GDM1 (cell line): ENCODE data around the gene NTNG2.

Source experiments
- DNase-seq: peaks from one replicate; lab custom pipeline; 2025; lab: John Stamatoyannopoulos, UW

The NTNG2 gene

DNA sequence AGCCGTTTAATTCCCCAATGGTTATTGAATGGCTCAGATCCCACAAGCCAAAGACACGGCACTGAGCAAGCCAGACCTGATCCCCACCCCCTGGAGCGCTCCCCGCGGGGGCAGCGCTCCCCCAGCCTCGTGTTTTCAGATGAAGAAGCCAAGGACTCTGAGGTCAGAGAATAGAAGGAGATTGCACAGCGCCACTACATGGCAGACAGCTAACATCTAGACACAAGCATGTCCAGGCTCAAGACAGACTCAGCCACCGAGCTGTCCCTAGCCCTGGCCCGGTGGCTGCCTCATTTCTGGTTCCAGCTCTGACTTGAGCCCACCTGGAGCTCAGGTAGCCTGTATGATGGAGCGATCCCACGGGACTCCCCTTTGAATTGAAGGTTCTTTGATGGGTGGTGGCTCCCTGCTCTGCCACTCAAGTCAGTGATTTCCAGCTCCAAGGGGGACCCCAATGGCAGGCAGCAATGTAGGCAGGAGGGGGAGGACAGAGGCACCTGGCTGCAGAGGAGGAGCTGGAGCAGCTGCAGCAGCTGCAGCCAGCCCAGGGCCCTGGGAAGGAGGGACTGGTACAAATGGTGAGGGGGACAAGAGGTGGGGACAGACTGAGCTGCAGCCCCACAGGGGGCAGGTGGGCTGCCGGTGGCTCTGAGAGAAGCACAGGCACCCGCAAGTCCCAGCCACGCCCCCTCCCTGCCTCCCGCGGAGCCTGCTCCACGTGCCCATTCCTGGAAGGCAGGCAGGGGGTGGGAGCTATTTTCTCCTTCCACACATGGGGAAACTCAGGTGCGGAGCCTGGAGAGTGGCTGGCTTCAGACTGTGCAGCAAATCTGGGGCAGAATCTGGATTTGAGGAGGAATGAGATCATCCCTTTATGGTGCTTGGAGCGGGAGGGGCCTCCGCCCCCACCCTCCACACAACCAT lies 40.2 kb downstream of the NTNG2 start:
- no peak for DNase-seq

DNA sequence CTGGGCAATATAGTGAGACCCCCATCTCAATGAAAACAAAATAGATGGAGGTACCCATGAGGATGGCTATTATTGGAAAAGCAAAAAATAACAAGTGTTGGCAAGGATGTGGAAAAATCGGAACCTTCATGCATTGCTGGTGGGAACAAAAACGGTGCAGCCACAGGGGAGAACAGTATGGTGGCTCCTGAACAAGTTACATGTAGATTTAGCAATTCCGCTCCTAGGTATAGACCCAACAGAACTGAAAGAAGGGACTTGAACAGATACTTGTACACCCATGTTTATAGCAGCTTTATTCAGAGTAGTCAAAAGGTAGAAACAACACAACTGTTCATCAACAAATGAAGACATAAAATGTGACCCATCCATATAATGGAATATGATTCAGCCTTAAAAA lies 43.0 kb downstream of the NTNG2 start:
- no peak for DNase-seq

DNA sequence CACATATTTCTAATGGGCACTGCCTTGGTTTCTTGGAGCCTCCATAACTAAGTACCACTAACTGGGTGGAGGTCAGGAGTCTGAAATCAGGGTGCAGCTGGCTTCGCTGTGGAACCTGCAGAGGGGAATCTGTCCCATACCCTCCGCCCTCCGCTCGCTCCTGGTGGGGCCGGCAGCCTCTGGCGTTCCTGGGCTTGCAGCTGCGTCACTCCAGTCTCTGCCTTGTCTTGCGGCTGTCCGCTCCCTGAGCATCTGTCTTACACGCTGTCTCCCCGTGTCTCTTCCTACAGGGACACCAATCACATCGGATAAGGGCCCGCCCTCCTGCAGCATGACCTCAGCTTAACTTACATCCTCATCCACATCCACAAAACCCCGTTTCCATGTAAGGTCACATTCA lies 45.4 kb downstream of the NTNG2 start:
- DNase-seq = no peak

DNA sequence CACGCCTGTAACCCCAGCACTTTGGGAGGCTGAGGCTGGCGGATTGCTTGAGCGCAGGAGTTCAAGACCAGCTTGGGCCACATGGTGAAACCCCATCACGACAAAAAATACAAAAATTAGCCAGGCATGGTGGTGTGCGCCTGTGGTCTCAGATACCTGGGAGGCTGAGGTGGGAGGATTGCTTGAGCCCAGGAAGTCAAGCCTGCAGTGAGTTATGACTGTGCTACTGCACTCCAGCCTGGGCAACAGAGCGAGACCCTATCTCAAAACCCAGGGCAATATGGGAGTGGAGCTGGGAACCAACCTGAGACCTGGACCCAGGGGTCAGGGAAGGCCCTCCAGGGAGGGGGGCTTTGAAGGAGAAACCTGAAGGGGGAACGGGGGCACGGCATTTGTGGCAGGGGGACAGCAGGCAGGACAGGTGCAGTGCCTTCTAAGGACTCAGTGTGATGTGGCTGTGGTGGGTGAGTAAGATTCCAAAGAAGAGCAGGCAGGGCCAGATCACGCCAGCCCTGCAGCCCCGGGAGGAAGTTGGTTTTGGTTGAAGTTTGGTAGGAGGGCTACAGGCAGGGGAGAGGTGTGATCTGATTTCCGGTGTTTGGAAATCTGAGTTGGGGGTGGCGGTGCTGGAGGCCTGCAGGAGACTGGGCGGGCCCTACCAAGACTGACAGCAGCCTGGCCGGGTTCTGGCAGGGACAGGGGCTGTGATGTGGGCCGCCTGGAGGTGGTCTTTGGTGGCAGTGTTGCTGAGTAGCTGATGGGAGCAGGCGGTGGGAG lies 46.2 kb downstream of the NTNG2 start:
- no peak for DNase-seq

DNA sequence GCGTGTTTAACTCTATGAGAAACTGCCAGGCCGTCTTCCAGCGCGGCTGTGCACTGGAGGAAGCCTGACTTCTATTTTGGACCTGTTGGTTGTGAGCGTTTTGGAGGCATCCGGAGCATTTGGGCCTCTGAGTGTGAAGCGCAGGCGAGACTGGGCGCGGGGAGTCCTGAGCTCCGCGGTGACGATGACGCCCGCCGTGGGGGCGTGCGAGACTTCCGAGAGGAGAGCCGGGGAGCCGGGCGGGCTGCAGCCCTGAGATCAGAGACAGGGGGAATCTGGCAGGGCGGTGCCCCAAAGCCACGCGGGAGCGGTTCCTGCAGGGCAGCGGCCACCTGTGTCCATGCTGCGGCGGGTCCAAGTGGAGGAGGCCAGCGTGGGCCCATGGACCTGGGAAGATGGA lies 47.4 kb downstream of the NTNG2 start:
- DNase-seq = no peak

DNA sequence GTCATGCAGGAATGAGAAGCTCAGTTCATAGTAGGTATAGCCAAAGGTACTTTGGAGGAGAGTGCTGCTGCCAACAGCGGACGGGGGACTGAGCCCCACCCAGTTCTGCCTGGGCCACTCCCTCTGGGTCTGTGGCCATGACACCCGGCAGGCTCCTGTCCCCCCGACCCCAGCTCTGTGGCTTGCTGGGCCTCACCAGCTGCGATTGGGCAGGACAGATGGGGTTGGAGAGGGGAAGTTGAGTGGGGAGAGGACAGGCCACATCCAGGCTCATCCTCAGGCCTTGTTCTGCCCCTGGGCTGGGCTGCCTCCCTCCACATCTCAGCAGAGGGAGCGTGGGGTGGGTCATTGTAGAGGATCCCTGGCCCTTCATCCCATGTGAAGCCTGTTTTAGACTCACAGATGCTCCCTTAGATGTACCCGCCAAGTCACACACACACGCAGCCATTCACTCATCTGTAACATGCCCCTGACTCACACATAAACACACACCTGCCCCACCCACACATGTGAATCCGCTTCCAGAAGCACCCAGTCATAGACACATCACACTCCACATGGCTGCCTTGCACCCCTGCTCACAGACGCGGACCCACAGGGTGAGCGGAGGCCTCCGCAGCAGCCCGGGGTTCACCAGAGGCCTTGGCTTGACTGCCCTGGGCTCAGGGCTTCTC lies 48.8 kb downstream of the NTNG2 start:
- no peak for DNase-seq

DNA sequence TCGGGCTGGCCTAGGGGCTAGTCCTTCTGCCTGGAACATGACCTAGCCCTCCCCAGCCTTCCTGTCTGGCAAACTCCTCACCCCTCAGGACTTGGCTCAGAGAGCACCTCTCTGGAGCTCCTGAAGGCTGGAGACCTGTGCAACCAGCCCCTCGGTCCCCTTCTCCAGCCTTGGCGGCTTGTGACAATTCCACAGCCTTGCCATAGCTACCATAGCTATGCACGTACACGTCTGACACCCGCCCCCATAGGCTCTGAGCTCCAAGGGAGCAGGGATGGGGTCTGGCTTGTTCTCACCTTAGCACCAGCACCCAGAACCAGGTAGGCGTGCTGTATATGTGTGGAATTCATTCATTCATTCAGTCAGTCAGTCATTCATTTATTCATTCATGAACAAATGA lies 49.7 kb downstream of the NTNG2 start:
- no peak for DNase-seq

DNA sequence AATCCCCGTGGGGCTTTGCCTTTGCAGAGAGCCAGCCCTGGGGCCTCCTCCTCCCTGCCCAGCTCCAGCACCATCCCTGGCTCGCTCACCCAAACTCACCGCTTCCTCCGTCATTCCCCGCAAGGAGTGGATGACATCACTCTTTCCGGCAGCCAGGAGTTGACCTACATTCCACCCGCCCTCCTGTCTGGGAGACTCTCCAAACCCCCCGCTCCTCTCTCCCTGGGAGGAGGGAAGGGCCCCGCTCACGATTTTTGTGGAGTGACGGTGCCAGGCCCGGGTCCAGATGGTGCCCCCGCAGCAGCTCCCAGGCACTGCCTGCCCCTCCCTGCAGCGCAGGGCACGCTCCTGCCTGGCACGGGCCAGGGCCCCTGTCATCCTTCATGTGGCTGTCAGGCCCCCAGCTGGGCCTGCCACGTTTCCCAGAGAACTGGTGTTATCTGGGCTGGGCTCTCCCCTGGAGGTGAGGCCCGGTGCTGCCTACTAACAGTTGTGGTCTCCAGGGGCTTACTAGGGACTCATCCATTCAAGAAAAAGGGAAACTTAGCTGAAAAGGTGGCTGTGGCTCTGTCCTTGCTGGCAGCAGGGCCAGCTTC lies 52.3 kb downstream of the NTNG2 start:
- no peak for DNase-seq

DNA sequence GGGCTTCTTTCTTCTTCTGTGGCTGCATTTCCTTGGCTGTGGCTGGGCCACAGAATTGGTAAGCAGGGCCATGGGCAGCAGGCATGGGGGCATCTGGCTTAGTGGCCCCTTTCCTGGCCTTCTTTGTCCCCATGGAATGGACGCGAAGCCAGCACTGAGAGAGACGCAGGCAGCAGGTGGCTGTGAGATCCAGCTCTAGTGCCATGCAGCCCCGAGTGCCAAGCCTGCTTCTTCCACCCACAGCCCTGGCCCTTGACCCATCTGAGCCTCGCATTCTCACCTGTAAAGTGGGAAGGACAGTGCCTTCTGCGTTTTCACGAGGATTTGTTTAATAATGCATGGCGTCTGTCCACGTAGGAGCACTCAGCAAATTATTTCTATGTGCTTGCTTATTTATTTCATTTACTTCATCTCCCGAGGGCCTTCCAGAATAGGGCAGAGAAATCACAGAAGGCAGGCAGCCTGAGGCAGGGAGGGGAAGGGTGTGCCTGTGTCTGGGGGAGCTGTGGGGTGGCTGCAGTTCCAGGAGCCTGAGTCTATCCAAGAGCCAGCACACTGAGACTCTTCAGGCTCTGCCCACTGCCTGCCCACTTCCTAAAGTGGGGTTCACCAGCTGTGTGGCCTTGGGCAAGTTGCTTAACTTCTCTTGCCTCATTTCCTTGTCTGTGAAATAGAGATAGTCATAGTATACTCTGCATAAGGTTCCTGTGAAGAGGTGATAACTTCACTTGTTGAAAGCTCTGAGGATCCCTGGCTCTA lies 55.2 kb downstream of the NTNG2 start:
- no peak for DNase-seq

DNA sequence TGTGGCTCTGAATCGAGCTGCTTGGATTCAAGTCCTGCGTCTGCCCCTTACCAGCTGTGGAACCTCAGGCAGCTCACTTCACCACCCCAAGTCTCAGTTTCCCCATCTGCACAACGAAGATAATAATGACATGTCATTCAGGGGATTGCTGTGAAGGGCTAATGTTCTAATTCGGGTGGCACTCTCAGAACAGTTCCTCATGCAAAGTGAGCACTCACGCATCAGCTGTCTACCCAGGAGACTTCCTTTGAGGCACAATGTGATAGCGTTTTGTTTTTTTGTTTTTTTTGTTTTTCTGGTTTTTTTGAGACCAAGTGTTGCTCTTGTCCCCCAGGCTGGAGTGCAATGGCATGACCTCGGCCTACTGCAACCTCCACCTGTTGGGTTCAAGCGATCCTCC lies 56.4 kb downstream of the NTNG2 start:
- DNase-seq = no peak

DNA sequence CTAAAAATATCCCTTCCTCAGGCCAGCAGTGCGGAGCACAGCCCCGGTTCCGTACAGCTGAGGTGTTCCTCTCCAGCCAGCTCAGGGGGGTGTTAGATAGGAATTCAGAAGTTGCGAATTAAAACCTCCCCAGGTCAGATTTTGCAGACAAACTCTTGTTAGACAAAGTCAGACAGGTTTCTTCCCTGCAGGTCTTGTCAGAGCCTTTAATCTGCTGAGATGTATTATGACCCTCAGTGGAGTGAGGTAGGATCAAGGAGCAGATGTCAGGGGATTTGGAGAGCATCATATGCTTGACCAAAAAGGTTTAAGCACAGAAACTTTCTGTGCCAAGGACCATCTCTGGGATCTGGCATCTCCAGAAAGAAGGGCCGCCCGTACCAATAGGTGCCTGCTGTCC lies 60.1 kb downstream of the NTNG2 start:
- DNase-seq = no peak

DNA sequence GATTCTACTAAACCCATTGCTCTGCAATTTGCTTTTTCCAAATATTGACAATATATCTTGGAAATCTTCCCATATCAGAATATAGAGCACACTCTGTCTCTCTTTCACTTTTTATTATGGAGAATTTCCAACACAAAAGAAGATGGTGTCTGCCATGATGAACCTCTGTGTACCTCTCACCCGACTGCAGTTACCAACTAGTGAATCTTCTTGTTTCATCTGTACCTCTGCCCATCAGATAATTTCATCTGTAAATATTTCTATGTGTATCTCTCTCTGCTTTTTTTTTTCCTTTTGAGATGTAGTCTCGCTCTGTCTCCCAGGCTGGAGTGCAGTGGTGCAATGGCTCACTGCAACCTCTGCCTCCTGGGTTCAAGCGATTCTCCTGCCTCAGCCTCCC lies 62.8 kb downstream of the NTNG2 start:
- DNase-seq = no peak

DNA sequence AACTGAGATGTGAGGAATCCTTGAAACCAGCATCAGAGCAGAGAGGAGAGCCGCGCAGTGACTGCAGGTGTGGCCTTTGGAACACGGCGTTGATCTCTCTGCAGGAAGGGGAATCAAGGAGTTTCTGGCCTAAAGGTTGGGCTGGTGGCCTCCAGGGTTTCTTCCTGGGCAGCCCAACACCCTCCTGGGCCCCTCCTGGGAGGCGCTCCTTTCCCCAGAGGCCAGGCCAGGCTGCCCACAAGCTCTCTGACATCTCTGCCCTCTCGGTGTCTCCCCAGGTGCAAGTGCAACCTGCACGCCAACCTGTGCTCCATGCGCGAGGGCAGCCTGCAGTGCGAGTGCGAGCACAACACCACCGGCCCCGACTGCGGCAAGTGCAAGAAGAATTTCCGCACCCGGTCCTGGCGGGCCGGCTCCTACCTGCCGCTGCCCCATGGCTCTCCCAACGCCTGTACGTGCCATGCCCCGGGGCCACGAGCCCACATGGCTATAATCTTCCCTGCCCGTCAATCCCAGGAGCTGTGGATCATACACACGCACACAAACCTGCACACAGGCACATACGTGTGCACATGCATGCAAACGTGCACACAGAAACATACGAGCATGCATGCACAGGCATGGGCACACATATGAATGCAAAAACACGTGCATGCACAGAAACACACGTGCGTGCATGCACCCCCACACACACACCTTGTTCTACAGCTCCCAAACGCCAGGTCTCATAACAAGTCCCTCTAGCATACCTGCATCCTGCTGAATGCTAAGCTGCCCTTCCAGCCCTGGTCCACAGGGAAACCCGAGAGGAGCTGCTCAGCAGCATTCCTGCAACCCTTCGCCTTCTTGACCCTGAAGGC lies 64.9 kb downstream of the NTNG2 start:
- DNase-seq = no peak

DNA sequence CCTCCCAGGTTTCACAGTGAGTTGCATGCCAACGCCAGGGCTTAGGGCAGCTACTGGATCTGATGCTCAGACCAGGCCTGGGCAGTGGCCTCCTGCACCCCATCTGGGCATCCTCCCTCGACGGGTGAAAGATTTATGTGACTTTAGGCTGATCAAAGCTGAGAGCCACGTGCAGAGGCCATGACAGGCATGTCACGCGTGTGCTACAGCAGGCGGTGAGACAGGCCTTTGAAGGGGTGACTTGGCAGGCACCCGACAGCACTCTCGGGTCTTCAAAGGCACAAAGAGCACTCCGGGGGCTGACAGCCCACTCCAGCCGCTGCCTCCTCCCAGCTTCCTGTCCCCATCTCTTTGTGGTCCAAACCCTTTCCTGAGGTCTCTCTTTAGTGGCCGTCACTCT lies 66.2 kb downstream of the NTNG2 start:
- no peak for DNase-seq

DNA sequence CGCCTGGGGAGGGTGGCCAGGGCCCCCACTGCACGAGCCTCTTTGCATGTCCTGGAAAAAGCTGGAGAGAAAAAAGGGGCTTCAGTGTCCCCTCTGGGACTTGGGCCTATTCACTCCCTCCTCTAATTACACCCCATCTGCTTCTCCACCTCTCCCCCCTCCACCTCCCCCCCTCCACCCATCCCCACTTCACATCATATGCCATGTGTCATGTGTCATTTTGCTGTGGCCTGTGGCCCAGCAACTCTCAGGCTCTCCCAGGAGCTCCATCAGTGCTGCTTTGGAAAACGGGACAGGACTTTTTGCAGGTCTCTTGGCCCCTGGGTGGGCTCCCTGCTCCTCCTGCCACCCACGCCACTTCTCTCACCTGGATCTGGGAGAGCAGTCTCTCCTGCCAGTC lies 68.7 kb downstream of the NTNG2 start:
- no peak for DNase-seq

DNA sequence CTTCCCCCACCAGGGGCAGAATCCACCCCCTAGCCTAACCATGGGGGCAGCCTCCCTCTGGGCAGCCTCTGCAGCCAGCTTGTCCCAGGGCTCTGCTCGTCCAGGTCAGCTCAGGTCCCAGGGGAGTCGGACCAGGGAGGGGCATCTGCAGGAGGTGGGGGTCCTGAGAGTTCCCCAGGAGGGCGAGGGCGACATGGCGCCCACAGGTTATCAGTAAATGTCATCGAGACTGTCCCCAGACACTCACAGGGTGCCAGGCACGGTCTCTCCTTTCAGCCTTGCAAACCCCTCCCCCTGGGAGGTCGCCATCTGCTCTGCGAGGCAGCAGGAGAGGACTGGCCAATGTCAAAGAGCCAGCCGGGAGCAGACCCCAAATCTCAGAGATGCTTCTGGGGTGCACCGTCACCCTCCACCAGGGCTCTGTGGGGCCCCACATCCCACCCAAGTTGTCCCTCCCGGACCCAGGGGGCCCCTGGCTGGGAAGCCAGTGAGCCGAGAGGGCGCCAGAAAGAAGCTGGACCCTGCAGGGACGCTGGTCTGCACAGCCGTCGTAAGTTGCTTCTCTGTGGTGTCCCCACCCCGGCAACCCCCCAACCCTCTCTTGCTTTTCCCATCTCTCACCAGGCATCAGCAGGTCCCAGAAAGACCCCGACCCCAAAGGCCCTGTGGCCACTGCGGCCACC lies 69.3 kb downstream of the NTNG2 start:
- DNase-seq = no peak

DNA sequence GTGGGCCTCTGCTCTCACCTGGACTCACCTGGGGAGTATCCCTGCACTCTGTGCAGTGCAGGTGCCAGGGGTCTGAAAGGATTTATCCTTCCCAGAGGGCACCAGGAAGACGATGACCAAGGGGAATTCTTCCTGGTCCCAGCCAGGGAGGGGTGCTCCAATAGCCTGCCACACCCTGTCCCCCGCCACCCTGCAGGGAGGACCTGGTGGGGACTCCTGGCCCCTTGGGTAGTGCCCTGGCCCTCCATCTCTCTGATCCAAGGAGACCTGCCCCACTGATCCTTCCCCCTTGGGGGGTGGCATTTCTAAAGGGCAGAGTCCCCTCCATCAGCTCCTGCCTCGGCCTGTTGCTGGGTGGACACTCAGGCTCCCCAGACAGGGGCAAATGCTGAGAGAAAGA lies 70.7 kb downstream of the NTNG2 start:
- DNase-seq = no peak

DNA sequence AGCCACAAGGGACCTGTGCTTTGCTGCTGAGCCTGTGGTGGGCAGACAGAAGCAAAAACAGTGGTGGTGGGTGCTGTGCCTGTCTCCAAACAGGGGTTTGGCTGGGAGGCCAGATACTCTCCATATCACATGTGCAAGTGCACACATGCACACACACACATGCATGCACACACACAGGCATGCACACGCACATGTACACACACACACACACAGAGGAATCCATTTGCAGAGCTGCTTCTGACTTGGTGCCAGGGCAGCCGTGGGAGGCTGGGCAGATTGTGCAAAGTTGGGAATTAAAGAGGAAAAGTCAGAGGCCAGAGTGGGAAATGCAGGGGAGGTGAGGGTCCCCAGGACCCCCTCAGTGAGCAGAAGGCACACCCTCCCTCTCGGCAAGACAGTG lies 71.3 kb downstream of the NTNG2 start:
- no peak for DNase-seq

DNA sequence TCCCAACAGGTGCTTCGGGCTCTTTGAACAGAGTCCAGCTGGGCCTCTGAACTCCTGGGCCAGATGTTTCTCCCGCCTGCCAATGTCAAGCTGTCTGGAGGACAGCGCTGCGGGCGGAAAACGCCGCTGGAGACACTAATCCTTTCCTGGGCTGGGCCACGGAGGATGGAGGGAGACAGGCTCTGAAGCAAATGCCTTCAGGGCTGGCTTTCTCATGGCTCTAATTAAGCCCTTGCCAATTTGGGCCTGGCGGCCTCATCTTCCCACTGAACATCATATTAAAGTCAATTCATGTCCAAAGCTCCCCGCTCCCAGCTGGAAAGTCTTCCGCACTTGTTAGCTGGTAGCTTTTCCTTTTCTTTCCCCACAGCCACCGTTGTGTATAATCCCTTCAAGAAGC lies 72.7 kb downstream of the NTNG2 start:
- DNase-seq = no peak

DNA sequence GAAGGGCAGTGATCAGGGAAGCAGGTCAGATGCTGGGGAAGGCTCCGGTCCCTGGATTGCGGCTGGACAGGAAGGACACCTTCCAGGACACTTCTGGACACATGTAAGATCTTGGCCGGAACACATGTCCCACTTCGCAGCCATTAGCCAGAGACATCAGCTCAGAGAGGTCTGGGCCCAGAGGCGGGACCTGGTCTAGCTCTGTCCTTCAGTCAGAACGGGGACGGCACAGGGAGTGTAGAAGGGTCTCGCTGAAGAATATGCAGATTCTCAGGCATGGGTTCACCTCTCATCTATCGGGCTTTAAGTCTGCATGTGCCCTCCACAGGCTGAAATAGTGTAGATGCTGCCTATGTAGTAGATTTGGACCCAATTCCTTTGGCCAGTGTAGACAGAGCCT lies 73.3 kb downstream of the NTNG2 start:
- DNase-seq = no peak
